Neuron (in vitro differentiated cells): ENCODE measurements around the gene SOBP.

Source experiments
- H2AFZ ChIP-seq: one replicate; pipeline ENCODE4 v1.6.1; 2013; ENCODE audit warnings: low read depth, mild to moderate bottlenecking, inconsistent platforms, low read length, moderate library complexity
- H3K27me3 ChIP-seq: one replicate; pipeline ENCODE4 v1.6.1; 2013; ENCODE audit warnings: low read length; ENCODE audit not compliant: insufficient read depth
- H3K36me3 ChIP-seq: one replicate; pipeline ENCODE4 v1.6.1; 2013; ENCODE audit warnings: low read length; ENCODE audit not compliant: insufficient read depth
- H3K4me1 ChIP-seq: one replicate; pipeline ENCODE4 v1.6.1; 2013; ENCODE audit warnings: low read length; ENCODE audit not compliant: insufficient read depth
- H3K4me3 ChIP-seq: 2 replicates; pipeline ENCODE4 v1.5.1; 2013; ENCODE audit warnings: mild to moderate bottlenecking, low read length, moderate library complexity
- H3K9me3 ChIP-seq: one replicate; pipeline ENCODE4 v1.6.1; 2013; ENCODE audit warnings: low read length

SOBP gene

GRCh38 chr6:107598091-107598490 is 108.2 kb downstream of the SOBP start:
- no peaks in the 10 kb centered on the region for H3K9me3 ChIP-seq
- H2AFZ ChIP-seq, result no peak overlapping the region
- H3K4me3 ChIP-seq, result no peak overlapping the region
- H3K27me3 ChIP-seq, result no peaks in the 10 kb centered on the region
- no peaks in the 10 kb centered on the region for H3K36me3 ChIP-seq
- peaks cover 37% of the 10 kb centered on the region for H3K4me1 ChIP-seq

GRCh38 chr6:107599043-107599442 is 109.1 kb downstream of the SOBP start:
- no peak overlapping the region for H3K4me3 ChIP-seq
- H2AFZ ChIP-seq, result no peak overlapping the region
- no peaks in the 10 kb centered on the region for H3K36me3 ChIP-seq
- no peaks in the 10 kb centered on the region for H3K9me3 ChIP-seq
- H3K27me3 ChIP-seq, result no peaks in the 10 kb centered on the region
- peaks cover 45% of the 10 kb centered on the region for H3K4me1 ChIP-seq

GRCh38 chr6:107600121-107600520 is 110.2 kb downstream of the SOBP start:
- Histone ChIP-seq H3K27me3 (no peaks in the 10 kb centered on the region), H3K4me1 (peaks cover 54% of the 10 kb centered on the region), H3K36me3 (no peaks in the 10 kb centered on the region), H3K4me3 (no peak overlapping the region), H3K9me3 (no peaks in the 10 kb centered on the region), H2AFZ (no peak overlapping the region)

GRCh38 chr6:107600936-107601335 is 111.0 kb downstream of the SOBP start:
- H3K4me1 ChIP-seq, result peaks cover 61% of the 10 kb centered on the region
- no peaks in the 10 kb centered on the region for H3K27me3 ChIP-seq
- no peak overlapping the region for H2AFZ ChIP-seq
- H3K4me3 ChIP-seq, result no peak overlapping the region
- H3K9me3 ChIP-seq, result no peaks in the 10 kb centered on the region
- no peaks in the 10 kb centered on the region for H3K36me3 ChIP-seq

- Histone ChIP-seq H3K9me3 (no peaks in the 10 kb centered on the region), H3K27me3 (no peaks in the 10 kb centered on the region), H2AFZ (no peak overlapping the region), H3K4me1 (peaks cover 61% of the 10 kb centered on the region), H3K36me3 (no peaks in the 10 kb centered on the region), H3K4me3 (no peak overlapping the region)
Measured at GRCh38 chr6:107601406-107601805, 111.5 kb downstream of the SOBP start.

- peaks cover 61% of the 10 kb centered on the region for H3K4me1 ChIP-seq
Measured at GRCh38 chr6:107602321-107603005, 112.5 kb downstream of the SOBP start.

GRCh38 chr6:107603006-107603370 is 113.1 kb downstream of the SOBP start:
- H2AFZ ChIP-seq, result no peak overlapping the region
- no peak overlapping the region for H3K4me3 ChIP-seq
- no peaks in the 10 kb centered on the region for H3K27me3 ChIP-seq
- H3K9me3 ChIP-seq, result no peaks in the 10 kb centered on the region
- H3K36me3 ChIP-seq, result no peaks in the 10 kb centered on the region
- H3K4me1 ChIP-seq, result peaks cover 58% of the 10 kb centered on the region

More at GRCh38 chr6:107602321-107603005, 112.5 kb downstream of the SOBP start:
- Histone ChIP-seq H3K9me3 (no peaks in the 10 kb centered on the region), H3K36me3 (no peaks in the 10 kb centered on the region), H3K27me3 (no peaks in the 10 kb centered on the region), H3K4me3 (no peak overlapping the region), H2AFZ (no peak overlapping the region)

- H3K4me1 ChIP-seq, result peaks cover 68% of the 10 kb centered on the region
- no peaks in the 10 kb centered on the region for H3K9me3 ChIP-seq
- no peaks in the 10 kb centered on the region for H3K27me3 ChIP-seq
- no peak overlapping the region for H2AFZ ChIP-seq
- no peaks in the 10 kb centered on the region for H3K36me3 ChIP-seq
- H3K4me3 ChIP-seq, result no peak overlapping the region
Measured at GRCh38 chr6:107604549-107604948, 114.6 kb downstream of the SOBP start.

GRCh38 chr6:107606407-107606806 is 116.5 kb downstream of the SOBP start:
- Histone ChIP-seq H3K27me3 (no peaks in the 10 kb centered on the region), H3K9me3 (no peaks in the 10 kb centered on the region), H3K4me3 (no peak overlapping the region), H3K4me1 (peaks cover 68% of the 10 kb centered on the region), H2AFZ (no peak overlapping the region), H3K36me3 (no peaks in the 10 kb centered on the region)

GRCh38 chr6:107607116-107607515 is 117.2 kb downstream of the SOBP start:
- H3K4me1 ChIP-seq, result peaks cover 68% of the 10 kb centered on the region
- no peak overlapping the region for H2AFZ ChIP-seq
- H3K36me3 ChIP-seq, result no peaks in the 10 kb centered on the region
- no peak overlapping the region for H3K4me3 ChIP-seq
- no peaks in the 10 kb centered on the region for H3K9me3 ChIP-seq
- H3K27me3 ChIP-seq, result no peaks in the 10 kb centered on the region

GRCh38 chr6:107611094-107611810 is 121.3 kb downstream of the SOBP start:
- Histone ChIP-seq H3K9me3 (no peaks in the 10 kb centered on the region), H2AFZ (no peak overlapping the region), H3K4me3 (no peak overlapping the region), H3K27me3 (no peaks in the 10 kb centered on the region), H3K36me3 (no peaks in the 10 kb centered on the region), H3K4me1 (peaks cover 56% of the 10 kb centered on the region)

- H3K4me1 ChIP-seq, result peaks cover 66% of the 10 kb centered on the region
- H3K36me3 ChIP-seq, result no peaks in the 10 kb centered on the region
Measured at GRCh38 chr6:107612762-107613415, 123.0 kb downstream of the SOBP start.

GRCh38 chr6:107613651-107614379 is 123.9 kb downstream of the SOBP start:
- no peak overlapping the region for H2AFZ ChIP-seq
- no peaks in the 10 kb centered on the region for H3K27me3 ChIP-seq
- H3K4me3 ChIP-seq, result no peak overlapping the region
- H3K9me3 ChIP-seq, result no peaks in the 10 kb centered on the region
- H3K4me1 ChIP-seq, result peaks cover 62% of the 10 kb centered on the region
- no peaks in the 10 kb centered on the region for H3K36me3 ChIP-seq

More at GRCh38 chr6:107612762-107613415, 123.0 kb downstream of the SOBP start:
- Histone ChIP-seq H3K9me3 (no peaks in the 10 kb centered on the region), H3K27me3 (no peaks in the 10 kb centered on the region), H3K4me3 (no peak overlapping the region), H2AFZ (no peak overlapping the region)
